GM18505 (cell line): ENCODE measurements around the gene KDM1B.
"Not testable (repeated sequence)": the region's sequence is repeated elsewhere in the genome, so short reads cannot be mapped to it uniquely, and the experiment has no call there.

Experiments
- ATAC-seq: cut with Tn5 transposase; IDR thresholded peaks from one replicate; pipeline ENCODE4 v1.9.1; 2021; ENCODE audit not compliant: unreplicated experiment
- POLR2A ChIP-seq: IDR thresholded peaks from 4 replicates; pipeline ENCODE4 v1.6.1; 2011; ENCODE audit warnings: borderline replicate concordance; ENCODE audit not compliant: insufficient read depth, insufficient read length; ENCODE audit errors: extremely low read depth

Gene KDM1B

DNA sequence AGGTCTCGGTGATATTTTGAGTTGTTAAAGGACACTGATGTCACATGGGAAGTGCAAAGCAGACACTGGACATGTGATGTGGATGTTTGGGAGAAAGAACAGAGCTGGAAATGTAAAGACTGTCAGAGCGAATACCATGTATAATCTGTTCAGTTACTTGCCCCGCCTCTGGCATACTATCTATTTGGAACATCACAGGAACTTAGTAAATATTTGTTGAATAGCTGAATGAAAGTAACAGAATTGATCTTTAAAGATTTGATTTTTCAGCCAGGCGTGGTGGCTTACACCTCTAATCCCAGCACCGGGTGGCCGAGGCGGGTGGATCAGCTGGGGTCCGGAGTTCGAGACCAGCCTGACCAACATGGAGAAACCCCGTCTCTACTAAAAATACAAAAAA lies 19.0 kb upstream of the KDM1B start:
- ATAC-seq = no peak
- TF ChIP-seq POLR2A = no peak

GRCh38 chr6:18138906-18139305 lies 16.3 kb upstream of the KDM1B start:
- no peak for ATAC-seq
- TF ChIP-seq POLR2A = no peak

DNA sequence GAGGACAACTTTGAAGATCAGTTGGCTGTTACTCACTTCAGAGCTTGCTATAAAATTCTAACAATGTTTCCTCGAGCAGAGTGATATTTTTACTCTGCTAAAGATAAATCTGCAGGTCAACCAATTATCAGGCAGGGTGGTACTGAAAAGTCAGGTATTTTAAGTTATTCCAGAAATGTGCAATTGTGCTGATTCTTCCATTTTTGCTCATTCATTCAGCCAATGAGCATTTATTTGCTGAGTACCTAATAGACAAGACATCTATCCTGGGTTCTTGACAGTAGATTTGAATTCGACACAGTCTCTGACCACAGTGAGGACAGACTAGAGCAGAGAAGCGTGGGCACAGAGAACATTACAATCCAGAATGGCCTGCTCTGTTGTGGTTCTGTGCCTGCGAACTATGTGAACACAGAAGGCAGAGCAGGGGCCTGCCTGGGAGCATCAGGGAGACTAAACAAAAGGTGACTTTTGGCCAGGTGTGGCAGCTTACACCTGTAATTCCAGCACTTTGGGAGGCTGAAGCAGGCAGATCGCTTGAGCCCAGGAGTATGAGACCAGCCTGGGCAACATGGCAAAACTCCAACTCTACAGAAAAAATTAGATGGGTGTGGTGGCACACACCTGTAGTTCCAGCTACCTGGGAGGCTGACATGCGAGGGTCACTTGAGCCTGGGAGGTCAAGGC lies 15.1 kb upstream of the KDM1B start:
- ATAC-seq = no peak
- TF ChIP-seq POLR2A = no peak

- no peak for TF ChIP-seq POLR2A
- no peak for ATAC-seq
Measured at GRCh38 chr6:18141805-18142590, 13.2 kb upstream of the KDM1B start.

DNA sequence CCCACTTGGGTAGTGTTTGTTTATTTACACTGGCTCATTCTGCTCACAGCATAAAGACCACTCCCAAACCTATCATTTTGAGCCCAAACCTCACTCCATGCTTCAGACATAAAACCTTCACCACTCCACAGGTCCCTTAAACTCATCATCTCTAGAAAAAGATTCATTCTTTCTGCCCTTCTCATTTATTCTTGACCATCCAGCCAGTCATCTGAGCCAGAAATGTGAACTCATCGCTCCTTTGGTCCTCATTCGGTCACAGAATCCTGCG lies 12.7 kb upstream of the KDM1B start:
- ATAC-seq = no peak

GRCh38 chr6:18147160-18147559 lies 8.1 kb upstream of the KDM1B start:
- TF ChIP-seq POLR2A = no peak
- ATAC-seq = no peak

More for the DNA sequence above, 12.7 kb upstream of the KDM1B start:
- no peak for TF ChIP-seq POLR2A

GRCh38 chr6:18147616-18148015 lies 7.6 kb upstream of the KDM1B start:
- no peak for ATAC-seq

GRCh38 chr6:18148304-18149025 lies 6.8 kb upstream of the KDM1B start:
- ATAC-seq = no peak
- no peak for TF ChIP-seq POLR2A

More at GRCh38 chr6:18147616-18148015, 7.6 kb upstream of the KDM1B start:
- no peak for TF ChIP-seq POLR2A

- ATAC-seq = not testable (repeated sequence)
Measured at GRCh38 chr6:18151391-18151790, 3.8 kb upstream of the KDM1B start.

DNA sequence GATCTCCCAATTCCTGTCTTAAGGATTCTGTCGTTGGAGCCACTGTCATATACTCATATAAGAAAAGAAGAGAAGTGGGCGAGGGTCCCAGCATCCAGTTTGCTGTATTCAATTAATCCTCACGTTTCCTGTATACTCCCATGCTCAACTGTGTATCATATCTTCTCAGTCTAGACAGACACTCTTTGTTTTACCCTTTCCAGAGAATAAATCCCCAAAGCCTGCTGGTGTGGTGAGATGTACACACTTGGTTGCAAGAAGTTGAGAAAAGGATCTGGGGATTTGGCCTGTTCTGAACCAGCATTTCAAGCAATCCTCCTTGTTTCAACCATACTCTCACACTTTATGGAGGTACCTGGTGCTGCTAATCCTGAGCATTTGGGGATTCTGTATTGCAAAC lies 3.4 kb upstream of the KDM1B start:
- TF ChIP-seq POLR2A = no peak
- no peak for ATAC-seq

GRCh38 chr6:18153311-18153703 lies 1.9 kb upstream of the KDM1B start:
- ATAC-seq = no peak
- TF ChIP-seq POLR2A = no peak

- TF ChIP-seq POLR2A = peak; percentile 50
- peak; percentile 53 for ATAC-seq
Measured at GRCh38 chr6:18154507-18155149, 594 bp upstream of the KDM1B start, which contains the start of gene TPMT. TSS of gene TPMT (minus strand) at chr6:18155077. CDS start at chr6:18149127, 5,950 bp downstream.

DNA sequence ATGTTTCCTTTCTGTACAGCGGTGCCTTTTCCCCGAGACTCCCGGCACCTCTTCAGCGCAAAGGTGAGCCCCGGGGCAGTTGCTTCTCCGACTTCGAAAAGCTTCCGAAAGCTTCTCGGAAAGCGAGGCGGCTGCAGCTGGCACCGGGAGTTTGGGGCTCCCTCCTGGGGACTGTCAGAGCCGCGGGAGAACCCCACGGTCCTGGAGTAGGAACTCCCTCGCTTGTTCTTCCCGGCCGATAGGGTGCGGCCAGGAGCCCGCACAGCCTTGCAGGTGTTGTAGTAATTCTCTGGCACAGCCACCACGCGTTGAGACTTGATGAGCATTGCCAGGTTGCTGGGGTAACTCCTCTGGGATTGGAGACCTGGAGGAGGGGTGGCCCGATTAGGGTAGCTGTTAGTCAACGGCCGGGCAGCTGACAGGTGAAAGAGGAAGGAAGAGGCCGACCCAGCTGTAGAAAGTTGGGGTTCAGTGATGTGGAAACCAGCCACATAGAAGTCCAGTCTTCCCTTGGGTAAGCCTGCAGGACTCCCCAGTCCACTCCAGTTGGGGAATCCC lies 721 bp downstream of the KDM1B start:
- peak; percentile 39 for ATAC-seq
- no peak for TF ChIP-seq POLR2A
